ENCODE measurements around the gene BARHL1.

BARHL1 gene

DNA sequence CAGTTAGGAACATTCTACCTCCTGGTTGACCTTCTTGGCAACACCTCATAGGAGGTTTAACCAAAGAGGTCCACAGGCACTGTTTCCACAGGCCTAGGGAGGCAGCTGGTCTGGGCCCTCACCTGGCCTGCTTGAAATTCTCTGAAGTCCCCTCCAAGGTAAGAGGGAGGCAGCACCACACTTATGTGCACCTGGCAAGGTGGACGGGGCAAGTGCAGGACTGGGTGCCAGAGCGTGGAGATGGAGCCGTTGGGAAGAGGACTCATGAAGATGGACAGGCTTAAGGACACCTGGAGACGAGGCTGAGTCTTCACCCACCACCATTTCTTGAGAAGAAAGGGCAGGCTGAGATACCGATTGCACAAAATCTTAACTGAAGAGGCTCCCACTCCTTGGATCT lies 6.6 kb upstream of the BARHL1 start:
- Histone ChIP-seq H3K9me2 (ENCODE audit: low read depth, low read length) (no peaks in the 10 kb centered on the region), H2AFZ (ENCODE audit: low read length) (no peak overlapping the region), H3K36me3 (ENCODE audit: insufficient read depth, low read length) (no peaks in the 10 kb centered on the region), H3K27me3 (ENCODE audit: insufficient read depth, low read length) (0 out of 2 replicates have a peak, but pooled peaks cover 3% of the 10 kb centered on the region), H3K27ac (ENCODE audit: low read depth, low read length, poor library complexity, severe bottlenecking) (no peak overlapping the region), H4K20me1 (ENCODE audit: insufficient read depth, low read length) (no peaks in the 10 kb centered on the region), H3K4me2 (ENCODE audit: low read length) (no peak overlapping the region), H3K4me1 (ENCODE audit: insufficient read depth, low read length, severe bottlenecking) (no peaks in the 10 kb centered on the region), H3K9ac (ENCODE audit: low read length) (no peak overlapping the region), H3F3A (ENCODE audit: insufficient read depth, low read length) (no peaks in the 10 kb centered on the region), H3K79me2 (ENCODE audit: insufficient read depth, low read length) (no peaks in the 10 kb centered on the region), H3K9me3 (ENCODE audit: low read length) (no peaks in the 10 kb centered on the region), H3K4me3 (ENCODE audit: low read depth, low read length, poor library complexity, severe bottlenecking) (no peak overlapping the region)
- TF ChIP-seq, protein P1, sequence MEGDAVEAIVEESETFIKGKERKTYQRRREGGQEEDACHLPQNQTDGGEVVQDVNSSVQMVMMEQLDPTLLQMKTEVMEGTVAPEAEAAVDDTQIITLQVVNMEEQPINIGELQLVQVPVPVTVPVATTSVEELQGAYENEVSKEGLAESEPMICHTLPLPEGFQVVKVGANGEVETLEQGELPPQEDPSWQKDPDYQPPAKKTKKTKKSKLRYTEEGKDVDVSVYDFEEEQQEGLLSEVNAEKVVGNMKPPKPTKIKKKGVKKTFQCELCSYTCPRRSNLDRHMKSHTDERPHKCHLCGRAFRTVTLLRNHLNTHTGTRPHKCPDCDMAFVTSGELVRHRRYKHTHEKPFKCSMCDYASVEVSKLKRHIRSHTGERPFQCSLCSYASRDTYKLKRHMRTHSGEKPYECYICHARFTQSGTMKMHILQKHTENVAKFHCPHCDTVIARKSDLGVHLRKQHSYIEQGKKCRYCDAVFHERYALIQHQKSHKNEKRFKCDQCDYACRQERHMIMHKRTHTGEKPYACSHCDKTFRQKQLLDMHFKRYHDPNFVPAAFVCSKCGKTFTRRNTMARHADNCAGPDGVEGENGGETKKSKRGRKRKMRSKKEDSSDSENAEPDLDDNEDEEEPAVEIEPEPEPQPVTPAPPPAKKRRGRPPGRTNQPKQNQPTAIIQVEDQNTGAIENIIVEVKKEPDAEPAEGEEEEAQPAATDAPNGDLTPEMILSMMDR (IDR thresholded peaks at IDR 0.05; ENCODE audit: low read length): no peak
- no peak for TF ChIP-seq EZH2 (IDR thresholded peaks at IDR 0.05; ENCODE audit: borderline replicate concordance, low read length)

DNA sequence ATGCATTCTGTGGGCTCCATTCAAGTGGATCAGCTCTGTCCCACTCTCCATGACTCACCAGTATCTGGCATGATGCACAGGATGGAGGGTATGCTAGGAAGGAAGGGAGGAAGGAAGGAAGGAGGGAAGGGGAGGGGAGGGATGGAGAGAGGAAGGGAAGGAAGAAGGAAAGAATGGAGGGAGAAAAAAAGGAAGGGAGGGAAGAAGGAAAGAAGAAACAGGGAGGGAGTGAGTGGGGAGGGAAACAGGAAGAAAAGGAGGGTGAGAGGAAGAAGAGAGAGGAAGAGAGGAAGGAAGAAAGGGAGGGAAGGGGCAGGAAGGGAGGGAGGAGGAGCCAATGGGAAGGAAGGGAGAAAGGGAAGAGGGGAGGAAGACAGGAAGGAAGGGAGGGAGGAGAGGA lies 5.3 kb upstream of the BARHL1 start:
- H3K9me3 ChIP-seq (ENCODE audit: low read length): no peaks in the 10 kb centered on the region
- H3K27me3 ChIP-seq (ENCODE audit: insufficient read depth, low read length): 0 out of 2 replicates have a peak, but pooled peaks cover 3% of the 10 kb centered on the region
- no peak overlapping the region for H2AFZ ChIP-seq (ENCODE audit: low read length)
- H3K4me3 ChIP-seq (ENCODE audit: low read depth, low read length, poor library complexity, severe bottlenecking): no peak overlapping the region
- no peak for TF ChIP-seq EZH2 (IDR thresholded peaks at IDR 0.05; ENCODE audit: borderline replicate concordance, low read length)
- TF ChIP-seq, protein P1 (IDR thresholded peaks at IDR 0.05; ENCODE audit: low read length): no peak
- no peaks in the 10 kb centered on the region for H4K20me1 ChIP-seq (ENCODE audit: insufficient read depth, low read length)
- H3K79me2 ChIP-seq (ENCODE audit: insufficient read depth, low read length): no peaks in the 10 kb centered on the region
- H3K9me2 ChIP-seq (ENCODE audit: low read depth, low read length): no peaks in the 10 kb centered on the region
- no peak overlapping the region for H3K27ac ChIP-seq (ENCODE audit: low read depth, low read length, poor library complexity, severe bottlenecking)
- no peaks in the 10 kb centered on the region for H3K36me3 ChIP-seq (ENCODE audit: insufficient read depth, low read length)
- H3K9ac ChIP-seq (ENCODE audit: low read length): no peak overlapping the region
- no peaks in the 10 kb centered on the region for H3K4me1 ChIP-seq (ENCODE audit: insufficient read depth, low read length, severe bottlenecking)
- H3K4me2 ChIP-seq (ENCODE audit: low read length): no peak overlapping the region
- H3F3A ChIP-seq (ENCODE audit: insufficient read depth, low read length): no peaks in the 10 kb centered on the region

DNA sequence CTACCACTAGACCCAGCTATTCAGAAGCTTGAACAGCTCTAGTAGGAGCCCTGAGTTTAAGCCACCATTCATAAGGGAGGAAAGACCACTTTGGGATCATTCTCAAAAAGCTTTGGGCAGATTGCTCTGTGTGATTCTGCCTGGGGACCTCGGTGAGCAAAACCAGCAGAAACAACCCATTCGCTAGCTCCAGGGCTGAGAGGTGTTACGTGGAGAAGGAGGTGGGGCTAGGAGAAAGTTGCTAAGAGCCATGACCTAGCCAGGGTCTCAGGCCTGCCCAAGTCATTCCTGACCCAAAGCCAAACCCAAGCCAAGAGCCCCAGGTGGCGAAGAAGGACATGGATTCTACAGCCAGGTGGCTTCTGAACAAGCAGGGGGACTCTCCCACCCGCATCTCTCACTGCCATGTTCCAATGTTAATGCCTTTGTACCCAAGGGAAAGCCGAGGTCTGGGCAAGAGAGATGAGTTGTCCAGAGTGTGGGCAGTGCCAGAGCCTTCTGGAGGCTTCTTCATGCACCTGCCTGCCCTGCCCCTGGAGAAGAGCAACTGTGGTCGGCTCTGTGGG lies 4.0 kb upstream of the BARHL1 start:
- H3K9me2 ChIP-seq (ENCODE audit: low read depth, low read length): no peaks in the 10 kb centered on the region
- H3K4me2 ChIP-seq (ENCODE audit: low read length): no peak overlapping the region
- no peak overlapping the region for H2AFZ ChIP-seq (ENCODE audit: low read length)
- no peak overlapping the region for H3K4me3 ChIP-seq (ENCODE audit: low read depth, low read length, poor library complexity, severe bottlenecking)
- H3K27me3 ChIP-seq (ENCODE audit: insufficient read depth, low read length): no peaks in the 10 kb centered on the region
- H3K27ac ChIP-seq (ENCODE audit: low read depth, low read length, poor library complexity, severe bottlenecking): no peak overlapping the region
- no peaks in the 10 kb centered on the region for H3K9me3 ChIP-seq (ENCODE audit: low read length)
- no peak overlapping the region for H3K9ac ChIP-seq (ENCODE audit: low read length)
- TF ChIP-seq EZH2 (IDR thresholded peaks at IDR 0.05; ENCODE audit: borderline replicate concordance, low read length): no peak
- no peaks in the 10 kb centered on the region for H3F3A ChIP-seq (ENCODE audit: insufficient read depth, low read length)
- no peaks in the 10 kb centered on the region for H4K20me1 ChIP-seq (ENCODE audit: insufficient read depth, low read length)
- H3K79me2 ChIP-seq (ENCODE audit: insufficient read depth, low read length): no peaks in the 10 kb centered on the region
- H3K4me1 ChIP-seq (ENCODE audit: insufficient read depth, low read length, severe bottlenecking): no peaks in the 10 kb centered on the region
- no peaks in the 10 kb centered on the region for H3K36me3 ChIP-seq (ENCODE audit: insufficient read depth, low read length)

DNA sequence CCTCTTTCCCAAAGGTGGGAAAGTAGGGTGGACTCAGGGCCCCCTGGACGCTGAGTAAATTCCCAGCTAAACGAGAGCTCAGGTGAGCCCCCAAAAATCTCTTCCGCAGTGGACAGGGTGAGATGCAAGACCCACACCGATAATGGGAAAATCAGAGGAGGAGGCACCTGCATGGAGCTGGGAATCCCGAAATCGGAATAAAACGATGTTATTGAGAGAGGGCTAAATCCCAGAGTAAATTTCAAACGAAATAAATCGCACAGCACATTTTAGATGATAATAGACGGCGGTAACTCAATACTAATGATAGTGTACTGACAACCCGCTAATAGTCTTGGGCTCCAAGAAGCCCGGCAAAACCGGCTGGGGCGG lies 3.0 kb upstream of the BARHL1 start:
- Histone ChIP-seq H3K9me3 (ENCODE audit: low read length) (no peaks in the 10 kb centered on the region), H3K27ac (ENCODE audit: low read depth, low read length, poor library complexity, severe bottlenecking) (no peak overlapping the region), H3K79me2 (ENCODE audit: insufficient read depth, low read length) (no peaks in the 10 kb centered on the region), H3K9ac (ENCODE audit: low read length) (no peak overlapping the region), H3K4me2 (ENCODE audit: low read length) (no peak overlapping the region), H3K4me3 (ENCODE audit: low read depth, low read length, poor library complexity, severe bottlenecking) (no peak overlapping the region), H3F3A (ENCODE audit: insufficient read depth, low read length) (no peaks in the 10 kb centered on the region), H3K36me3 (ENCODE audit: insufficient read depth, low read length) (no peaks in the 10 kb centered on the region), H2AFZ (ENCODE audit: low read length) (no peak overlapping the region), H3K27me3 (ENCODE audit: insufficient read depth, low read length) (no peaks in the 10 kb centered on the region), H3K4me1 (ENCODE audit: insufficient read depth, low read length, severe bottlenecking) (no peaks in the 10 kb centered on the region), H3K9me2 (ENCODE audit: low read depth, low read length) (no peaks in the 10 kb centered on the region), H4K20me1 (ENCODE audit: insufficient read depth, low read length) (no peaks in the 10 kb centered on the region)
- TF ChIP-seq EZH2 (IDR thresholded peaks at IDR 0.05; ENCODE audit: borderline replicate concordance, low read length): no peak
- TF ChIP-seq, protein P1 (IDR thresholded peaks at IDR 0.05; ENCODE audit: low read length): no peak
